HG03342 (cell line): Measurements from ENCODE around the gene TAGLN2.
"Not testable (repeated sequence)": the region's sequence is repeated elsewhere in the genome, so short reads cannot be mapped to it uniquely, and the experiment has no call there.

ENCODE experiments used
- ATAC-seq: cut with Tn5 transposase; IDR thresholded peaks from one replicate; pipeline ENCODE4 v1.9.1; 2021; ENCODE audit warnings: mild to moderate bottlenecking, moderate library complexity; ENCODE audit not compliant: unreplicated experiment

Gene TAGLN2

GRCh38 chr1:159906960-159907359 lies 18.3 kb downstream of the TAGLN2 start:
- no peak for ATAC-seq

- not testable (repeated sequence) for ATAC-seq
Measured at GRCh38 chr1:159904036-159904435, 21.3 kb downstream of the TAGLN2 start.

- ATAC-seq, result no peak
Measured at GRCh38 chr1:159902541-159902940, 22.8 kb downstream of the TAGLN2 start.

DNA sequence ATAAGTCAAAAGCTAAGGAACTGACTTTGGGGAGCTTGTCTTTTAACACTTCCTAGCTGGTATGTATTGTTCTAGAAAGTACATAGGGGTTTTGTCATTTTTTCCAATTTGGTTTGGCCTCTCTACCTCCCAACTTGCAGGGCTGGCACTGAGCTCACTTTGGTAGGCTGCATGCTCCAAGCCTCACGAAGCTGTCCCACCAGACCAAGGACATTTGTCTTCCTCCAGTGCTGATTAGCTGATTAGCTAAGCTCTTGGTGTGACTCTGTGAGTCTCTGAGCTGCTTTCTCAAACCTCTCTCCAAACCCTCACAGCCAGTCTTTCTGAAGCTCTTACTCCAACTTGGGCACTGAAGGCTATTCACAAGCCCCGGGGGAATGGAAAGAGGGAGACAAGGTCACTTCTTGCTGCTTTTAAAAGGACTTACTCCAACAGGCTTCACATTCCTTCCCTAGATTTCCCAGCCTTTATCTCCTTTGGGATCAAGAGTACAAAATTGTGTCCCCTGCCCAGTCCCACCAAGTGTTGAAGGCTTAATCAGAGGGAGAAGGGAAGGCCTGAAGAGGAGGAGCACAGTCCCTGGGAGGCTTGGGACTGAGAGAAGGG lies 24.4 kb downstream of the TAGLN2 start:
- no peak for ATAC-seq

- ATAC-seq, result no peak
Measured at GRCh38 chr1:159900086-159900680, 25.1 kb downstream of the TAGLN2 start, which contains the start of gene CFAP45. CFAP45 (minus strand) TSS chr1:159900165; CDS start chr1:159900098, 67 bp downstream.

DNA sequence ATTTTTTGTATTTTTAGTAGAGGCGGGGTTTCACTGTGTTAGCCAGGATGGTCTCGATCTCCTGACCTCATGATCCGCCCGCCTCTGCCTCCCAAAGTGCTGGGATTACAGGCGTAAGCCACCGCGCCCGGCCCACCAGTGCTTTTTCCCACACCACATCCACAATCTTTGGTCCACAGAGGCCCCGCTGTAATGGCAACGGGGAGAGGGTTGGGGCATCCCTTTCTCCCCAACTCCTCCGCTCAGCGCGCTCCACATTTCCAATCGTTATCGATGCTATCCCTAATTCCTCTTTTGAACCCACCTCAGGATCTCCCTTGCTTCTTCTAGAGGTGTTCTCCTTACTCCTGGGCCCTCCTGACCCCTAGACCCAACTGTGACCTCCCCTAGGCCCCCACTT lies 25.7 kb downstream of the TAGLN2 start:
- not testable (repeated sequence) for ATAC-seq

GRCh38 chr1:159898527-159898926 lies 26.8 kb downstream of the TAGLN2 start:
- no peak for ATAC-seq

- ATAC-seq, result no peak
Measured at GRCh38 chr1:159897962-159898361, 27.3 kb downstream of the TAGLN2 start.

DNA sequence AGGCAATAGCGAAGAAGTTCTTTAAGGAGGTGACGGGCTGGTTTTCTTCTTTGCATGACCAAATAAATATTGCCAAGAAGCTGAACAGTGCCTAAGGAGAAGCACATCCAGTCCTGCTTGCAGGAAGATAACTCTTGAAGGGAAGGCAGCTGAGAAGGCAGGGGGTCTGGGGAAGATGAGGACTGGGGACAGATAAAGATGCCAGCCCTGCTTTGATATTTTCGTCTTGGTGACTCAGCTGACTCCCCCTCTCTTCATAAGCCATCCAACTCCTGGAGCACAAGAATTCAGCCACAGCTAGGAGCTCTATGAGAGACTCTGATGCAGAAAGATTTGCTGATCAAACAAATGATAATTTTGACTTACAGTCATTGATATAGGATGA lies 28.8 kb downstream of the TAGLN2 start:
- ATAC-seq, result no peak

DNA sequence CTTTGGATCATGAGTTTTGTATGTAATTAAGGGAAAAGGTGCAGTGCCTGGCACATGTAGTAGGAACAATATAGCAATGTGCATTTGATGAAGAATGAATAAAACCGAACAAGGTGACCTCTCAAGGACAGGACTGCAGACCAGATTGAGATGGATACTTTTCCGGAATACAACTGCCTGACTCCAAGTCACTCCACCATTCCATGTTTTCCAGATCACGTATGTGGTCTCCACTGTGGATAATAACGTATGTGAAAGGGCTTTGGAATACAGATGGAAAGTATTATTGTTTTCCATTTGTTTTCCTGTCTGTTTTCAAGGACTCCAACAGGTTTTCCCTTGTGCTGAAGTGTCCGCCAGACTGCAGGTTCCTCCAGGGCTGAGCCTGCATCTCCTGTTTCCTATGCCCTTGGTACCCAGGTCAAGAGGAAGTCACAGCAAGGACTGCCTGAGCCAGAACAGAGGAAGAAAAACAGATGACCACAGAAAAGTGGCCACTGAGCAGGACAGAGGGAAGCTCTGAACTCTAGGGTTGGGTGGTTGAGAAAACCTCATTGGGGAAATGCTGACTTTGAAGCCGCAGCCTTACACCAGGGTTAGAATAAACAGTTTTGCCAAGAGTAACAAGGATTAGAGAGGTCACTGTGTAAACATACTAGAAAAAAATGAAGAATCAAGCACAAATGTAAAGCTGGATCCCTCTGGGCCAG lies 29.3 kb downstream of the TAGLN2 start:
- ATAC-seq, result no peak

GRCh38 chr1:159895286-159895685 lies 30.0 kb downstream of the TAGLN2 start:
- ATAC-seq, result no peak

DNA sequence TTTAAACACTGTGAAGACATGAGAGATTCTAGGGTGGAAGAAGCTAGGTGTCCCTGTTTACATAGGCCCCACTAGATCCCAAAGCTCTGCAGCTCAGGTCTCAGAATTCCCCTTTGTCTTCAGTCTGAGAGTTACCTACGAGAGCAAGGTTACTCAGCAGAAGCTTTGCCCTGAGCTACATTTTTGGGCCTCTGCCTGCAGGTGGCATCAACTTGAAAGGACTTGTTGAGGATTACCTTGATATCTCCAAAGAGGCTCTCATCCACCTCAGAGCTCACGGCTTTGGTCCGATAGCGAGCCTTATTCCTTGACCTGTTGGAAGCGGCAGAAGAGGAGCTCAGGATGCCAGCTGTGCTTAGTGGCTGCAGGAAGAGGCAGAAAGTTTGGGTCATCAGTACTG lies 32.4 kb downstream of the TAGLN2 start:
- ATAC-seq, result no peak

GRCh38 chr1:159891275-159892157 lies 33.8 kb downstream of the TAGLN2 start:
- ATAC-seq, result peak; percentile 57

GRCh38 chr1:159890390-159890789 lies 34.9 kb downstream of the TAGLN2 start:
- ATAC-seq, result no peak

DNA sequence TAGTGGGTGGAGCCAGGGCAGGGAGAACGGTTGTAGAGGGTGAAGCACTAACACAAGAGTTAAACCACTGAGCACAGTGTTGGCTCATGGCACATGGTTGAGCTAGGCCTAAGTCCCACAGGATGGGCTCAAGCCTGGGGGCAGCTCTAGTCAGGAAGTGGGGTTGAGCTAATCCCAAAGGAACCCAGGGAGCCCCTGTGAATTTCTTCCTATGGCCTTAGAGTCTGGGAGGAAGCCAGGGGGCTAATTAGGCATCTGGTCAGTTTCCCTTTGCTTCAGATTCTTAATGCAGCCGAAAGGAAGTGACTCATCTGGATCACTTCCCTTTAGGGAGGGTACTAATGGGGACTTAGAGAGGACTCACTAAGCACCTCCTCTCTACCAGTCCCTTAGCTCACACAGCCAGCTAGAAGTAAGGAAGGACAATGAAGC lies 35.5 kb downstream of the TAGLN2 start:
- ATAC-seq, result peak; percentile 93

GRCh38 chr1:159889202-159889601 lies 36.1 kb downstream of the TAGLN2 start:
- ATAC-seq, result peak; percentile 31

GRCh38 chr1:159884296-159884695 lies 41.0 kb downstream of the TAGLN2 start:
- no peak for ATAC-seq

DNA sequence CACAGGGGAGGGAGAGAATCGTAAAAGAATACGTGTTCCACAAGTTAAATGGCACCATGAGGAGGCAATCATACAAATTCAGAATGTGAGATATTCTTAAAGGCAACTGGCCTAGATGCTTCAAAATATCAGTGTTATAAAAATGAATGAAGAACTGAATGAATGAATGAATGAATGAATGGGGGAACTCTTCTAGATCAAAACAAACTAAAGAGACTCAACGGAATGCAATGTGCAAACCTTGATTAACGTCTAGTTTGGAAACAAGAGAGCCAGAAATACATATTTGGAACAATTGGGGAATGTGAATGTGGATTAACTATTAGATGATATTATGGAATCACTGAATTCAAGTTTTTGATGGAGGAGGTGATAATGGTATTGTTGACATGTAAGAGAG lies 42.2 kb downstream of the TAGLN2 start:
- ATAC-seq, result no peak

DNA sequence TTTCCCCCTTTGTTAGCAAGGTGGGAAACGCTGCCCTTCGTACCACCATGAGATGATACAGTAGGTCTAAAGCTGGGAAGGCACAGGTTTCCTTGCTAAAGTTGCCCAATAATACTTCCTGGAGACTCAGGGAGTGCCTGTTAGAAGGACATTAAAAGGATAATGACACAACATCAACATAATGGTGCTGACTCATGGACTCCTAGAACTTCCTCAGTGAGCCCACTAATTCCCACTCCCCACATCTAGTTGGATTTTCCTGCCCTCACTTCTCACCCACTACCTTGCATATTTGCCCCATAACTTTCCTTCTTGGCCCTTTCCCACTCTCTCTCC lies 42.8 kb downstream of the TAGLN2 start:
- no peak for ATAC-seq

- ATAC-seq, result no peak
Measured at GRCh38 chr1:159881622-159882526, 43.4 kb downstream of the TAGLN2 start.
